Adrenal gland (tissue), 12 donors: ENCODE results near the gene ZFR. TPM values are rescaled to one million over a fixed set of nuclear protein-coding genes. Genes with fewer than 3 reads are reported as not detected.

Source experiments
- DNase-seq, 7 donors: peaks; one replicate each; pipeline ENCODE4 v3.0.0-alpha.2; 2019 to 2020
- H3K27ac ChIP-seq, 5 donors: fragments of 200-600 bp; sonication (generic) in 4 of 5; 1 replicate in 3 of 5; 2 replicates in 2 of 5; pipeline versions ENCODE4 v1.5.1 to v1.8.0; 2016 to 2020; ENCODE audit warnings: mild to moderate bottlenecking in 1 of 5
- H3K27me3 ChIP-seq: fragments of 200-600 bp; 2 replicates; pipeline ENCODE4 v1.8.0; 2021
- H3K36me3 ChIP-seq, 2 donors: fragments of 200-600 bp; replicated peaks in 1 of 2; 1 replicate in 1 of 2; 2 replicates in 1 of 2; pipeline versions ENCODE4 v1.5.1 to v1.8.0; 2018 to 2022
- H3K4me1 ChIP-seq, 2 donors: fragments of 200-600 bp; replicated peaks in 1 of 2; 1 replicate in 1 of 2; 2 replicates in 1 of 2; pipeline versions ENCODE4 v1.5.1 to v1.8.0; 2018 to 2021
- H3K4me3 ChIP-seq, 4 donors: fragments of 200-600 bp; sonication (generic) in 3 of 4; one replicate each; pipeline ENCODE4 v1.5.1; 2016 to 2018
- H3K9me3 ChIP-seq, 3 donors: fragments of 200-600 bp; sonication (generic) in 1 of 3; replicated peaks in 1 of 3; 1 replicate in 2 of 3; 2 replicates in 1 of 3; pipeline versions ENCODE4 v1.5.1 to v1.8.0; 2016 to 2021
- POLR2A ChIP-seq, 2 donors: fragments of 450-650 bp; IDR thresholded peaks; one replicate each; pipeline ENCODE4 v1.6.1; 2017; ENCODE audit warnings: antibody characterized with exemption in 2 of 2, mild to moderate bottlenecking in 2 of 2, moderate library complexity in 1 of 2
- whole genome bisulfite sequencing, 4 donors: extraction: QIAGEN DNeasy Blood & Tissue Kit in 2 of 4; methylation state at CpG; one replicate each; pipeline versions ENCODE4 v1.1.5 to v1.1.7; 2013 to 2017; 5-methylcytosine and 5-hydroxymethylcytosine counted together
- intact Hi-C, 2 donors: fragments of 100-400 bp; cut with DNase I; formaldehyde crosslinking; loops; one replicate each; pipeline versions ENCODE4 v1.14.1 to v1.15.0; 2022 to 2023
- polyA plus RNA-seq, 3 donors: library from polyadenylated mRNA; stranded (reverse); fragments of 200-250 nt in 2 of 3; fragments of 350-450 nt in 1 of 3; fragmentation: Illumina TruSeq in 1 of 3; extraction: RNeasy Lipid Tissue Mini Kit (QIAGEN cat#74804) in 1 of 3; gene quantifications; one replicate each; pipeline ENCODE4 v1.2.3, GENCODE V29; 2013 to 2014
- total RNA-seq, 9 donors: library from RNA; depleted of rRNA in 4 of 9; stranded (reverse); fragments of >200 nt in 4 of 9; fragments of 120-200 nt in 1 of 9; fragmentation: NEBNext Ultra II Directional in 1 of 9; extraction: Animal tissue kit (Norgen Biotek cat#: 25700) in 1 of 9; gene quantifications; one replicate each; pipeline versions ENCODE4 v1.1.0 to v1.2.4, GENCODE V29; 2013 to 2023
- TF ChIP-seq, protein P1 (sequence below), 6 experiments: fragments of 450-650 bp in 4 of 6; fragments of 200-600 bp in 2 of 6; sonication (generic) in 1 of 6; IDR thresholded peaks; 1 replicate in 5 of 6; 2 replicates in 1 of 6; pipeline versions ENCODE4 v1.5.1 to v1.8.0; 2016 to 2021; ENCODE audit warnings: antibody characterized with exemption in 6 of 6, mild to moderate bottlenecking in 2 of 6, moderate library complexity in 1 of 6
- donor health status: healthy with polysubstance abuse.
- donor health status: Bipolar disorder and iron deficiency.
- donor health status: DM: yes; HTN: yes; CAD: no.
- donor health status: DM: no; HTN: no; CAD: no.
- donor health status: DM: no; HTN: no; CAD: no.
- donor health status: DM: yes; HTN: yes; CAD: no.

ZFR gene
- total and polyA plus RNA-seq, 12 donors: 29.4 to 154 (median 72.7) TPM

DNA sequence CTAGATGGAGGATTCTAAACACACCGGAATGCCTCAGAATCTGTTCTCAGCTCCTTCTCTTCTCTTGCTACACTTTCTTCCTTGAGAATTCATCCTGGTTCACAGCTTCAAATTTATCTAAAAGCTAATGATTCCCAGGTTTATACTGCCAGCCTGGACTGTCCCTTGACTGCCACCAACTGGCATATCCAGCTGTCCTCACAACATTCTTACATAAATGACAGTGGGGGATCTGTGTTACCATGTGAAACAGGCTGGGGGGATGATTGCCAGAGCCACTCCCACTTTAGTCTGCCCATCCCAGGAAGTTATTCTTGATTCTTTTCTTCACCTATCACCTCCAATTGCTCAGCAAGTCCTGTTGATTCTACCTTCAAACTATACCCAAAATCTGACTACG lies 27.2 kb upstream of the ZFR start:
- H3K27me3 ChIP-seq: no peaks in the 10 kb centered on the region
- WGBS, 4 donors: 94 to 97% (median 95%) methylated on average over 2 of the region's 2 CpGs
- H3K9me3 ChIP-seq: no peaks in the 10 kb centered on the region
- H3K36me3 ChIP-seq: no peaks in the 10 kb centered on the region
- no peak overlapping the region for H3K27ac ChIP-seq
- peak in 2 of 7 donors; percentile 24 to 35 for DNase-seq
- H3K4me3 ChIP-seq: no peak overlapping the region
- no peak for TF ChIP-seq POLR2A (IDR thresholded peaks at IDR 0.05)
- TF ChIP-seq, protein P1, sequence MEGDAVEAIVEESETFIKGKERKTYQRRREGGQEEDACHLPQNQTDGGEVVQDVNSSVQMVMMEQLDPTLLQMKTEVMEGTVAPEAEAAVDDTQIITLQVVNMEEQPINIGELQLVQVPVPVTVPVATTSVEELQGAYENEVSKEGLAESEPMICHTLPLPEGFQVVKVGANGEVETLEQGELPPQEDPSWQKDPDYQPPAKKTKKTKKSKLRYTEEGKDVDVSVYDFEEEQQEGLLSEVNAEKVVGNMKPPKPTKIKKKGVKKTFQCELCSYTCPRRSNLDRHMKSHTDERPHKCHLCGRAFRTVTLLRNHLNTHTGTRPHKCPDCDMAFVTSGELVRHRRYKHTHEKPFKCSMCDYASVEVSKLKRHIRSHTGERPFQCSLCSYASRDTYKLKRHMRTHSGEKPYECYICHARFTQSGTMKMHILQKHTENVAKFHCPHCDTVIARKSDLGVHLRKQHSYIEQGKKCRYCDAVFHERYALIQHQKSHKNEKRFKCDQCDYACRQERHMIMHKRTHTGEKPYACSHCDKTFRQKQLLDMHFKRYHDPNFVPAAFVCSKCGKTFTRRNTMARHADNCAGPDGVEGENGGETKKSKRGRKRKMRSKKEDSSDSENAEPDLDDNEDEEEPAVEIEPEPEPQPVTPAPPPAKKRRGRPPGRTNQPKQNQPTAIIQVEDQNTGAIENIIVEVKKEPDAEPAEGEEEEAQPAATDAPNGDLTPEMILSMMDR (IDR thresholded peaks at IDR 0.05): peak in 4 of 6 experiments; percentile 16 to 17 (median 16)
- H3K4me1 ChIP-seq: no peaks in the 10 kb centered on the region
- intact Hi-C loops: no loop called here

DNA sequence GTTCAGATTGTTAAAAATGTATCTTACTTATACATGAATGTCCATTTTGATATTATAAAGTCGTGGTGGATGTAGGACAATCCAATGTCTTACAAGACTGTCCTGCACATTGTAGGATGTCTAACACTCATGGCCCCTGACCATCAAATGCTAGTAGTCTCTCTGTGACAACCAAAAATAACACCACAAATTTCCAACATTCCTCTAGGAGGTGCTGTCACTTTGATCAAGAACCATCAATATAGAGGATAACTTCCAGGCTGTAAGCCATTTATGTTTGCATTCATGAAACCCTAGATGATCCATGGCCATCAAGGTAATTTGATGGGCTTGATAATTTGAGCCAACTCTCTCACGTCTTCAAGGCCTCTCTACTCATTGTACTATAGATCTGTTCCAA lies 20.5 kb upstream of the ZFR start:
- Histone ChIP-seq H3K27me3 (no peaks in the 10 kb centered on the region), H3K4me1 (no peaks in the 10 kb centered on the region), H3K9me3 (no peaks in the 10 kb centered on the region), H3K27ac (no peak overlapping the region), H3K4me3 (no peak overlapping the region), H3K36me3 (no peaks in the 10 kb centered on the region)
- DNase-seq: no peak
- TF ChIP-seq POLR2A (IDR thresholded peaks at IDR 0.05): no peak
- TF ChIP-seq, protein P1 (IDR thresholded peaks at IDR 0.05): no peak
- WGBS, 4 donors: 50 to 87% (median 78%) methylated on average over 2 of the region's 2 CpGs
- intact Hi-C loops: no loop called here

DNA sequence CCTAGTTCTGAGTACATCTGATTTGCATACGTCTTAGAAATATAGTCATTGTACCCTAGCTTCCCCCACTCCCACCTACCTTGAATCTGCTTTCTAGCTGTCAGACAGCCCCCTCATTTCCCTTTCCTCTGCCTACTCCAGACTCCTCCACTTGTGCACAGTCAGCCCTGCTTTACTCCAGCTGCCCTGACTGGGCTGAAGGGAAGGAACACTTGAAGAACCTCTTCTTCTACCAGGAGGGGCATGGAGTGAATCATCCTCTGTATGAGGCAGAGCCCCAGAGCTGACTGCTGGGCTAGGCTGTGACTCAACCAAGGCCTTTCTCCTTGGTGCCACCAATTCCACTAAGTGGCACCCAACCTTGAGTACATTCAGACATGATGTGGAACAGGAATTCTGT lies 18.1 kb upstream of the ZFR start:
- no peak for TF ChIP-seq POLR2A (IDR thresholded peaks at IDR 0.05)
- TF ChIP-seq, protein P1 (IDR thresholded peaks at IDR 0.05): no peak
- no peak overlapping the region for H3K4me3 ChIP-seq
- H3K4me1 ChIP-seq: no peaks in the 10 kb centered on the region
- intact Hi-C loops: no loop called here
- H3K36me3 ChIP-seq: no peaks in the 10 kb centered on the region
- H3K9me3 ChIP-seq: no peaks in the 10 kb centered on the region
- no peak overlapping the region for H3K27ac ChIP-seq
- WGBS, 4 donors: 43 to 90% (median 57%) methylated on average over 1 of the region's 1 CpG
- DNase-seq: no peak
- H3K27me3 ChIP-seq: no peaks in the 10 kb centered on the region

DNA sequence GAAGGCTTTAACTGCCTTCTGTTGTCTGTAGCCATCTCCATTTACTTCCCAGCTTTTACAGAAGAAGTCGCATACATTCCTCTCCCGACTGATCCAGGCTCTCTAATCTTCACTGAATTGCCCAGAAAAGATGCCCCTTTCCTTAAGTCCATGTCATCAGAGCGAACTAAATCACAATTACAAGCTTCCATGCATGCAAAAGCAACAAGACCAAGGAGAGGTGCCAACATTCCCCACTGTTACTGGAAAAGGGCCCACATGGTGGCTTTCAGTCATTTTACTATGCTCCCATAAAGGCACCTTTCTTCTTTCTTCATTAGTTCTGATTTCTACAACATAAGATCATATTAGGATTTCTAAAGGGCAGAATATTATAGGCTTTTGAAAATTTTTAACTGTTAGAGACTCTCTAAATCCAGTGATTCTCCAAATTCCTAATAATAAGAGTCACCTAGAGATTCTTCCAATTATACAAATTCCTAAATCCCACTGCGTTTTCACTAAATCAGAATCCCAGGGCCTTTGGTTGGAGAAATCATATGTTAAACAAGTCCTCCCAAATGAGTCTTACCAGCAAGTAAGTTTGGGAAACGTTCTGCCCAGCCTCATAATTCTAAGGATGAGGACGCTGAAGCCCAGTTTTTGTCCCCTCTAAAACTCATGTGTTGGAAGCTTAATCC lies 17.0 kb upstream of the ZFR start:
- no peak overlapping the region for H3K4me3 ChIP-seq
- H3K9me3 ChIP-seq: no peaks in the 10 kb centered on the region
- H3K4me1 ChIP-seq: no peaks in the 10 kb centered on the region
- no peak for TF ChIP-seq POLR2A (IDR thresholded peaks at IDR 0.05)
- TF ChIP-seq, protein P1 (IDR thresholded peaks at IDR 0.05): no peak
- H3K36me3 ChIP-seq: no peaks in the 10 kb centered on the region
- intact Hi-C loops: no loop called here
- no peak for DNase-seq
- no peaks in the 10 kb centered on the region for H3K27me3 ChIP-seq
- no peak overlapping the region for H3K27ac ChIP-seq
- 81 to 89% (median 86%) methylated on average over 6 of the region's 6 CpGs for WGBS, 4 donors
